ENCODE results near the gene PKD2L1. TPM values are rescaled to one million over a fixed set of nuclear protein-coding genes. Genes with fewer than 3 reads are reported as not detected.

Gene PKD2L1
- total and polyA plus RNA-seq, 9 of the 15 experiments (the other 6 are each of a cell fraction or from before 2014, with no cell fraction given) = not detected

DNA sequence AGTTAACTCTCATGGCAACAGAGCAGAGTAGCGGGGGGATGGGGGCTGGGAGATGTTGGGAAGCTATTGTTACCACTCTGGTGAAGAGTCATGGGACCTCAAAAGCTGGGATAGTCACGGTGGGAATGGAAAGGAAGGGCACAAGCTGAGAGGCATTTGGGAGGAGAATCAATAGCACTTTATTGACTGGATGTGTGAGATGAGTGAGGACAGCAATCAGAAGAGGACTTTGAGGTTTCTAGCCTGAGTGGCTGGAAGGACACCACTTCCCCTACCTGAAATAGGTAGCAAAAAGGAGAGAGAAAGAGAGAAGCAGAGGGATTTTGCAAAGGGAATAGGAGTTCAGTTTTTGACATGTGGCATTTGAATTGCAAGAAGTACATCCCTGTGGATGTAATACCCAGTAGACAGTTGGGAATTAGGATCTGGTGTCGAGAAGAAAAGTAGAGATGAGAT lies 44.2 kb upstream of the PKD2L1 start (continued):
- TF ChIP-seq CBX5 (IDR thresholded peaks at IDR 0.05; ENCODE audit: borderline replicate concordance, low read depth) = no peak
- TF ChIP-seq ZFPM2 (CRISPR knock-in tag; IDR thresholded peaks at IDR 0.05) = no peak
- TF ChIP-seq ZNF224 (CRISPR knock-in tag; IDR thresholded peaks at IDR 0.05) = no peak
- TF ChIP-seq, protein P1, sequence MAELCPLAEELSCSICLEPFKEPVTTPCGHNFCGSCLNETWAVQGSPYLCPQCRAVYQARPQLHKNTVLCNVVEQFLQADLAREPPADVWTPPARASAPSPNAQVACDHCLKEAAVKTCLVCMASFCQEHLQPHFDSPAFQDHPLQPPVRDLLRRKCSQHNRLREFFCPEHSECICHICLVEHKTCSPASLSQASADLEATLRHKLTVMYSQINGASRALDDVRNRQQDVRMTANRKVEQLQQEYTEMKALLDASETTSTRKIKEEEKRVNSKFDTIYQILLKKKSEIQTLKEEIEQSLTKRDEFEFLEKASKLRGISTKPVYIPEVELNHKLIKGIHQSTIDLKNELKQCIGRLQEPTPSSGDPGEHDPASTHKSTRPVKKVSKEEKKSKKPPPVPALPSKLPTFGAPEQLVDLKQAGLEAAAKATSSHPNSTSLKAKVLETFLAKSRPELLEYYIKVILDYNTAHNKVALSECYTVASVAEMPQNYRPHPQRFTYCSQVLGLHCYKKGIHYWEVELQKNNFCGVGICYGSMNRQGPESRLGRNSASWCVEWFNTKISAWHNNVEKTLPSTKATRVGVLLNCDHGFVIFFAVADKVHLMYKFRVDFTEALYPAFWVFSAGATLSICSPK (IDR thresholded peaks at IDR 0.05; ENCODE audit: borderline replicate concordance) = peak; percentile 21; the same call in 1 of the 2 replicates
- peak; percentile 58 for TF ChIP-seq SUPT5H (IDR thresholded peaks at IDR 0.05)
- TF ChIP-seq BACH1 (tag; IDR thresholded peaks at IDR 0.05) = no peak
- no peak for TF ChIP-seq PTTG1 (tag; IDR thresholded peaks at IDR 0.05; ENCODE audit: low read depth)
- TF ChIP-seq TOE1 (IDR thresholded peaks at IDR 0.05; ENCODE audit: borderline replicate concordance) = peak; percentile 50; the same call in 1 of the 2 replicates
- TF ChIP-seq TOE1 (CRISPR knock-in tag; IDR thresholded peaks at IDR 0.05; ENCODE audit: borderline replicate concordance, low read depth) = no peak
- 0 out of 2 replicates have a peak, but pooled peaks have one; percentile 69 for TF ChIP-seq OTX1 (CRISPR knock-in tag; IDR thresholded peaks at IDR 0.05)
- TF ChIP-seq NFE2L1 (tag; IDR thresholded peaks at IDR 0.05; ENCODE audit: borderline replicate concordance, low read depth) = no peak
- no peak for TF ChIP-seq ZBTB8A (IDR thresholded peaks at IDR 0.05; ENCODE audit: partially characterized antibody)
- TF ChIP-seq ZC3H4 (CRISPR knock-in tag; IDR thresholded peaks at IDR 0.05; ENCODE audit: borderline replicate concordance) = peak; percentile 10; the same call in 1 of the 2 replicates
- no peak for TF ChIP-seq ZBTB7A (IDR thresholded peaks at IDR 0.05; ENCODE audit: borderline replicate concordance, control insufficient read depth, low read depth, low read length)
- TF ChIP-seq MCM7 (IDR thresholded peaks at IDR 0.05) = no peak
- TF ChIP-seq POLR2H (tag; IDR thresholded peaks at IDR 0.05; ENCODE audit: low read depth) = 0 out of 2 replicates have a peak, but pooled peaks have one; percentile 7
- TF ChIP-seq RNF2 (IDR thresholded peaks at IDR 0.05) = peak; percentile 6; the same call in 1 of the 2 replicates
- TF ChIP-seq ZNF12 (CRISPR knock-in tag; IDR thresholded peaks at IDR 0.05) = no peak
- no peak for TF ChIP-seq CGGBP1 (CRISPR knock-in tag; IDR thresholded peaks at IDR 0.05)
- TF ChIP-seq ZNF175 (CRISPR knock-in tag; IDR thresholded peaks at IDR 0.05; ENCODE audit: low read depth) = no peak
- peak; percentile 24; the same call in 1 of the 2 replicates for TF ChIP-seq ARID1B (IDR thresholded peaks at IDR 0.05)
- 0 out of 2 replicates have a peak, but pooled peaks have one; percentile 13 for TF ChIP-seq SMARCA4 (IDR thresholded peaks at IDR 0.05)
- no peak for TF ChIP-seq TCFL5 (CRISPR knock-in tag; conservative IDR thresholded peaks at IDR 0.05)
- TF ChIP-seq CEBPG (CRISPR knock-in tag; IDR thresholded peaks at IDR 0.05) = no peak
- peak in 1 of 2 experiments; percentile 57; a peak in 2 of 4 replicates for TF ChIP-seq CEBPG (tag; conservative IDR thresholded peaks at IDR 0.05 in 1 of 2, IDR thresholded peaks at IDR 0.05 in 1 of 2)
- peak; percentile 83; the same call in 1 of the 2 replicates for TF ChIP-seq ZBTB26 (CRISPR knock-in tag; IDR thresholded peaks at IDR 0.05)
- TF ChIP-seq ZNF146 (CRISPR knock-in tag; IDR thresholded peaks at IDR 0.05; ENCODE audit: unreplicated experiment) = no peak
